GM18909 (cell line): ENCODE data around the gene VENTX.

ENCODE experiments used
- ATAC-seq: cut with Tn5 transposase; IDR thresholded peaks from one replicate; pipeline ENCODE4 v1.9.1; 2021; ENCODE audit warnings: mild to moderate bottlenecking; ENCODE audit not compliant: unreplicated experiment, poor library complexity

The VENTX gene

GRCh38 chr10:133270773-133271297, 33.2 kb downstream of the VENTX start:
- no peak for ATAC-seq

GRCh38 chr10:133271521-133272300, 34.1 kb downstream of the VENTX start:
- ATAC-seq = no peak

GRCh38 chr10:133272301-133272963, 34.8 kb downstream of the VENTX start:
- ATAC-seq = no peak

- no peak for ATAC-seq
These were observed 35.3 kb downstream of the VENTX start for GRCh38 chr10:133272964-133273420.

- ATAC-seq = no peak
These were observed 36.0 kb downstream of the VENTX start for GRCh38 chr10:133273534-133274143.

GRCh38 chr10:133274751-133275683, 37.4 kb downstream of the VENTX start:
- ATAC-seq = peak; percentile 53

- ATAC-seq = peak; percentile 31
These were observed 38.0 kb downstream of the VENTX start for GRCh38 chr10:133275684-133276092.

- ATAC-seq = no peak
These were observed 38.4 kb downstream of the VENTX start for GRCh38 chr10:133276100-133276434.

- peak; percentile 44 for ATAC-seq
These were observed 39.0 kb downstream of the VENTX start, which contains the start of gene ADAM8 for GRCh38 chr10:133276435-133277201. TSS of gene ADAM8 (minus strand) at chr10:133276868. CDS start at chr10:133276817, 51 bp downstream.

GRCh38 chr10:133277277-133277992, 39.8 kb downstream of the VENTX start:
- ATAC-seq = no peak

GRCh38 chr10:133277993-133278576, 40.4 kb downstream of the VENTX start:
- no peak for ATAC-seq

GRCh38 chr10:133278577-133279265, 41.1 kb downstream of the VENTX start:
- peak; percentile 43 for ATAC-seq

- ATAC-seq = no peak
These were observed 41.9 kb downstream of the VENTX start for GRCh38 chr10:133279326-133280226.

- ATAC-seq = no peak
These were observed 42.9 kb downstream of the VENTX start for GRCh38 chr10:133280391-133281059.

GRCh38 chr10:133281084-133281483, 43.4 kb downstream of the VENTX start:
- no peak for ATAC-seq
